CD8-positive, alpha-beta memory T cell (primary cell): ENCODE data around the gene ZNF362. TPM values are rescaled to one million over a fixed set of nuclear protein-coding genes. Genes with fewer than 3 reads are reported as not detected.

Experiments
- CTCF ChIA-PET: fragments of 350-600 bp; sonication (Branson Sonifier 250); formaldehyde crosslinking; loops from one replicate; lab custom pipeline; 2021; ENCODE audit warnings: antibody characterized with exemption; lab: Charles Lee
- POLR2A ChIA-PET: fragments of 350-600 bp; sonication (Branson Sonifier 250); formaldehyde crosslinking; loops from one replicate; lab custom pipeline; 2021; ENCODE audit warnings: antibody characterized with exemption; lab: Charles Lee
- DNase-seq, 5 donors: peaks; one replicate each; pipeline versions ENCODE4 v3.0.0 to v3.0.0-alpha.2; 2020 to 2022; ENCODE audit warnings: mixed read lengths in 1 of 5
- H3K27ac ChIP-seq: one replicate; pipeline ENCODE4 v1.7.0; 2013; ENCODE audit warnings: low read depth, mild to moderate bottlenecking, low read length, moderate library complexity
- H3K27me3 ChIP-seq: 2 replicates; pipeline ENCODE4 v1.7.0; 2013; ENCODE audit warnings: low read length, mild to moderate bottlenecking; ENCODE audit not compliant: insufficient read depth, poor library complexity, severe bottlenecking
- H3K36me3 ChIP-seq: 2 replicates; pipeline ENCODE4 v1.7.0; 2013; ENCODE audit warnings: mild to moderate bottlenecking, low read length, moderate library complexity; ENCODE audit not compliant: insufficient read depth
- H3K4me1 ChIP-seq: 2 replicates; pipeline ENCODE4 v1.7.0; 2013; ENCODE audit warnings: mild to moderate bottlenecking, low read length, moderate library complexity; ENCODE audit not compliant: insufficient read depth
- H3K4me3 ChIP-seq: 2 replicates; pipeline ENCODE4 v1.7.0; 2013; ENCODE audit warnings: mild to moderate bottlenecking, low read length
- H3K9me3 ChIP-seq: 2 replicates; pipeline ENCODE4 v1.7.0; 2013; ENCODE audit warnings: mild to moderate bottlenecking, low read length
- H3K27ac Mint-ChIP-seq, 8 donors: one replicate each; pipeline ENCODE4 v1.8.0; 2020 to 2021; ENCODE audit warnings: mixed read lengths in 8 of 8, mild to moderate bottlenecking in 6 of 8, inconsistent platforms in 3 of 8, moderate library complexity in 3 of 8
- H3K27me3 Mint-ChIP-seq, 2 donors: one replicate each; pipeline ENCODE4 v1.8.0; 2020 to 2021; ENCODE audit warnings: mixed read lengths in 2 of 2, mild to moderate bottlenecking in 1 of 2, moderate library complexity in 1 of 2
- H3K36me3 Mint-ChIP-seq, 3 donors: one replicate each; pipeline ENCODE4 v1.8.0; 2020 to 2021; ENCODE audit warnings: mixed read lengths in 3 of 3, inconsistent platforms in 1 of 3, mild to moderate bottlenecking in 1 of 3
- H3K4me1 Mint-ChIP-seq, 3 donors: one replicate each; pipeline ENCODE4 v1.8.0; 2020 to 2021; ENCODE audit warnings: mixed read lengths in 3 of 3, inconsistent platforms in 1 of 3, mild to moderate bottlenecking in 1 of 3
- H3K4me3 Mint-ChIP-seq, 7 donors: one replicate each; pipeline ENCODE4 v1.8.0; 2020 to 2021; ENCODE audit warnings: mixed read lengths in 7 of 7, mild to moderate bottlenecking in 6 of 7, moderate library complexity in 4 of 7, inconsistent platforms in 2 of 7
- H3K9me3 Mint-ChIP-seq, 5 donors: one replicate each; pipeline ENCODE4 v1.8.0; 2020 to 2022; ENCODE audit warnings: mixed read lengths in 5 of 5, mild to moderate bottlenecking in 3 of 5, moderate library complexity in 2 of 5, inconsistent platforms in 1 of 5
- polyA plus RNA-seq: library from polyadenylated mRNA; unstranded; fragments of 300-500 nt; fragmentation: Illumina TruSeq; gene quantifications from one replicate; pipeline ENCODE4 v1.2.3, GENCODE V29; 2021
- total RNA-seq, 2 experiments: library from RNA; stranded (reverse); gene quantifications; one replicate each; pipeline ENCODE4 v1.2.3, GENCODE V29; 2021

Gene ZNF362
- total and polyA plus RNA-seq, 3 experiments from 2014 or later, result 8.5 to 26.4 (median 9.9) TPM

GRCh38 chr1:33275195-33275594 lies 18.9 kb downstream of the ZNF362 start:
- Histone ChIP-seq H3K27ac (no peak overlapping the region), H3K9me3 (no peaks in the 10 kb centered on the region), H3K4me3 (no peak overlapping the region), H3K36me3 (no peaks in the 10 kb centered on the region), H3K27me3 (no peaks in the 10 kb centered on the region), H3K4me1 (peaks cover 24% of the 10 kb centered on the region)
- Mint-ChIP-seq H3K36me3 (peaks cover 0 to 36% (median 5%) of the 10 kb centered on the region in 3 donors), H3K4me1 (peaks cover 31 to 35% (median 31%) of the 10 kb centered on the region in 3 donors), H3K4me3 (no peak overlapping the region), H3K9me3 (no peaks in the 10 kb centered on the region), H3K27me3 (no peaks in the 10 kb centered on the region), H3K27ac (peak overlapping the region in 5 of 8 donors; percentile 1 to 85 (median 20))
- DNase-seq, result no peak
- POLR2A ChIA-PET, result no interaction called here
- CTCF ChIA-PET, result no interaction called here

- H3K27me3 ChIP-seq, result no peaks in the 10 kb centered on the region
- Mint-ChIP-seq H3K4me3 (no peak overlapping the region), H3K27me3 (no peaks in the 10 kb centered on the region), H3K9me3 (no peaks in the 10 kb centered on the region), H3K36me3 (peaks cover 0 to 35% (median 5%) of the 10 kb centered on the region in 3 donors), H3K4me1 (peaks cover 31 to 35% (median 31%) of the 10 kb centered on the region in 3 donors), H3K27ac (peak overlapping the region in 1 of 8 donors; percentile 17)
- H3K36me3 ChIP-seq, result no peaks in the 10 kb centered on the region
- no peak overlapping the region for H3K4me3 ChIP-seq
- no peaks in the 10 kb centered on the region for H3K9me3 ChIP-seq
- ChIA-PET POLR2A (no interaction called here), CTCF (no interaction called here)
- H3K27ac ChIP-seq, result no peak overlapping the region
- H3K4me1 ChIP-seq, result peaks cover 24% of the 10 kb centered on the region
- DNase-seq, result no peak
Observed at GRCh38 chr1:33275706-33276572, 19.6 kb downstream of the ZNF362 start.

DNA sequence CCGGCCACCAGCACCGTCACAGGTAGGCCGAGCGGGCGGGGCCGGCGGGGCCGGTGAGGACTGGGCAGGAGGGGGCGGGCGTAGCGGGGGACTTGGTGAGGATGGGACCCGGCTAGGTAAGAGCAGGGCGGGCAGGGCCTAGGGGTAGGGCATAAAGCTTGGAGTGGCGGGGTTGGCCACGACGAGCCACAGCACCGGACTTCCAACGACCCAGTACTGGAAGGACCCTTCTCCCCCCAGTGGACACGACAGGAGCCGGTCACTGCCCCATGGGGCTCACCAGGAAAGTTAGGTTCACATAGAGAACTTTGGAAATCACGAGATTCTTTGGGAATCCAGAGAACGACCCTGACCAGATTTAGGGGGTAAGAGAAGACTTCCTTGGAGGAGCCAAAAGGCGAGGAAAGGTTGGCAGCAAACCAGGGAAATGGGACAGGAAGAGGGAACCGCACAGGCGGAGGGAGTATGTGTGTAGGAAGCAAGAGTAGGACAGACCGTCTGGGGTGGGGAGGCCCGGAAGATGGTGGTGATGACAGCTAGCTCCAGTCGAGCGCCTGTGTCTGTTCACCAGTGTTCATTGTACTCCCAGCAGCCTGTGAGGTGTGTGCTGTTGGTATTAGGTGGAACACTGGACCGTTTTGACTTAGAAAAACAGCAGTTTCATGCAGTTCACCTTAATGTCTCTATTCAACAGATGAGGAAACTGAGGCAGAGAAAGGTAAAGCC lies 20.4 kb downstream of the ZNF362 start:
- no peaks in the 10 kb centered on the region for H3K27me3 ChIP-seq
- no peaks in the 10 kb centered on the region for H3K27me3 Mint-ChIP-seq
- no peak overlapping the region for H3K27ac Mint-ChIP-seq
- peaks cover 24% of the 10 kb centered on the region for H3K4me1 ChIP-seq
- H3K36me3 ChIP-seq, result peaks cover 1% of the 10 kb centered on the region
- no peak for DNase-seq
- H3K27ac ChIP-seq, result no peak overlapping the region
- ChIA-PET CTCF (interaction anchor here (1.8 kb wide), 1 partner anchor 19 kb away, joined by 5 read pairs; no protein-coding TSS in a partner anchor), POLR2A (no interaction called here)
- peak overlapping the region in 1 of 7 donors; percentile 2 for H3K4me3 Mint-ChIP-seq
- H3K36me3 Mint-ChIP-seq, result peaks cover 2 to 41% (median 8%) of the 10 kb centered on the region in 3 donors
- no peak overlapping the region for H3K4me3 ChIP-seq
- no peaks in the 10 kb centered on the region for H3K9me3 ChIP-seq
- peaks cover 26 to 27% (median 26%) of the 10 kb centered on the region in 3 donors for H3K4me1 Mint-ChIP-seq
- H3K9me3 Mint-ChIP-seq, result no peaks in the 10 kb centered on the region

GRCh38 chr1:33277488-33278084 lies 21.3 kb downstream of the ZNF362 start:
- Mint-ChIP-seq H3K27me3 (no peaks in the 10 kb centered on the region), H3K4me1 (peaks cover 18 to 20% (median 19%) of the 10 kb centered on the region in 3 donors), H3K36me3 (peaks cover 5 to 49% (median 12%) of the 10 kb centered on the region in 3 donors), H3K9me3 (no peaks in the 10 kb centered on the region), H3K27ac (peak overlapping the region in 1 of 8 donors; percentile 57), H3K4me3 (no peak overlapping the region)
- H3K27me3 ChIP-seq, result no peaks in the 10 kb centered on the region
- H3K27ac ChIP-seq, result no peak overlapping the region
- CTCF ChIA-PET, result interaction anchor here (1.8 kb wide), 1 partner anchor 18 kb away, joined by 5 read pairs; no protein-coding TSS in a partner anchor
- no peaks in the 10 kb centered on the region for H3K9me3 ChIP-seq
- no peak overlapping the region for H3K4me3 ChIP-seq
- peaks cover 16% of the 10 kb centered on the region for H3K4me1 ChIP-seq
- H3K36me3 ChIP-seq, result peaks cover 5% of the 10 kb centered on the region
- POLR2A ChIA-PET, result no interaction called here
- no peak for DNase-seq

GRCh38 chr1:33280091-33280661 lies 23.9 kb downstream of the ZNF362 start:
- CTCF ChIA-PET, result no interaction called here
- no peak overlapping the region for H3K27ac Mint-ChIP-seq
- no peak overlapping the region for H3K4me3 Mint-ChIP-seq
- POLR2A ChIA-PET, result no interaction called here
- peaks cover 5% of the 10 kb centered on the region for H3K36me3 ChIP-seq
- H3K9me3 ChIP-seq, result no peaks in the 10 kb centered on the region
- no peaks in the 10 kb centered on the region for H3K27me3 Mint-ChIP-seq
- no peaks in the 10 kb centered on the region for H3K4me1 ChIP-seq
- no peaks in the 10 kb centered on the region for H3K4me1 Mint-ChIP-seq
- no peaks in the 10 kb centered on the region for H3K9me3 Mint-ChIP-seq
- DNase-seq, result no peak
- no peaks in the 10 kb centered on the region for H3K27me3 ChIP-seq
- no peak overlapping the region for H3K4me3 ChIP-seq
- peaks cover 5 to 68% (median 19%) of the 10 kb centered on the region in 3 donors for H3K36me3 Mint-ChIP-seq
- H3K27ac ChIP-seq, result no peak overlapping the region

DNA sequence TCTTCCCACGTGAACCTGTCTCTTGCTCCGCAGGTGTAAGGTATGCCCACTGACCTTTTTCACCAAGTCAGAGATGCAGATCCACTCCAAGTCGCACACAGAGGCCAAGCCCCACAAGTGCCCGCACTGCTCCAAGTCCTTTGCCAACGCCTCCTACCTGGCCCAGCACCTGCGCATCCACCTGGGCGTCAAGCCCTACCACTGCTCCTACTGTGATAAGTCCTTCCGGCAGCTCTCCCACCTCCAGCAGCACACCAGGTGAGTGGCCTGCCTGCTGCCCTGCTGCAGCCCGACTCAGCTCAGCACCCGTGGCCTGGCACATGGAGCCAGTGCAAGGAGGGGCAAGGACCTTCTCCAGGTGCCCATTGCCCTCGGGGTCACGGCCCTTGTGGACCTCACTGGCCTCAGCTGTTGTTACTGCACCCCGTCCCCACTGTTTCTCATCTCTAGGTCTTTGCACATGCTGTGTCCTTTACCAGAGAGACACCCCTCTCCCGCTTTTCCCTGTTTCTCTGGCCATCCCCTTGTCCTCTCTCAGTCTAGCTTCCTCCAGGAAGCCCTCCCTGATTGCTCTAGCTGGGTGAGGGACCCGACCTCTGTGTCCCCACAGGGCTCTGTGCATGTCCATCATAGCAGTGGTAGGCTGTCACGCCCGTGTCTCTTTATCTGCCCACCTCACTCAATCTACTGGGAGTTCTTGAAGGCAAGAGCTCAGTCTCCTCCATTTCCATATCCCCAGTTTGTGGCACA lies 25.4 kb downstream of the ZNF362 start:
- H3K9me3 Mint-ChIP-seq, result no peaks in the 10 kb centered on the region
- CTCF ChIA-PET, result no interaction called here
- no peak for DNase-seq
- no peak overlapping the region for H3K4me3 ChIP-seq
- H3K27ac ChIP-seq, result no peak overlapping the region
- POLR2A ChIA-PET, result no interaction called here
- H3K27me3 Mint-ChIP-seq, result no peaks in the 10 kb centered on the region
- H3K36me3 ChIP-seq, result peaks cover 5% of the 10 kb centered on the region
- no peaks in the 10 kb centered on the region for H3K4me1 Mint-ChIP-seq
- H3K9me3 ChIP-seq, result no peaks in the 10 kb centered on the region
- no peak overlapping the region for H3K4me3 Mint-ChIP-seq
- peak overlapping the region in 1 of 8 donors; percentile 45 for H3K27ac Mint-ChIP-seq
- no peaks in the 10 kb centered on the region for H3K27me3 ChIP-seq
- H3K4me1 ChIP-seq, result no peaks in the 10 kb centered on the region
- peaks cover 5 to 71% (median 19%) of the 10 kb centered on the region in 3 donors for H3K36me3 Mint-ChIP-seq

- H3K9me3 Mint-ChIP-seq, result no peaks in the 10 kb centered on the region
- POLR2A ChIA-PET, result no interaction called here
- no peaks in the 10 kb centered on the region for H3K4me1 Mint-ChIP-seq
- H3K36me3 Mint-ChIP-seq, result peaks cover 5 to 70% (median 17%) of the 10 kb centered on the region in 3 donors
- H3K9me3 ChIP-seq, result no peaks in the 10 kb centered on the region
- CTCF ChIA-PET, result interaction anchor here (1.3 kb wide), 1 partner anchor 13 kb away, joined by 3 read pairs; no protein-coding TSS in a partner anchor
- H3K27ac Mint-ChIP-seq, result peak overlapping the region in 1 of 8 donors; percentile 10
- H3K27me3 Mint-ChIP-seq, result no peaks in the 10 kb centered on the region
- H3K27ac ChIP-seq, result no peak overlapping the region
- H3K27me3 ChIP-seq, result no peaks in the 10 kb centered on the region
- no peaks in the 10 kb centered on the region for H3K4me1 ChIP-seq
- no peak overlapping the region for H3K4me3 Mint-ChIP-seq
- peaks cover 5% of the 10 kb centered on the region for H3K36me3 ChIP-seq
- DNase-seq, result no peak
- H3K4me3 ChIP-seq, result no peak overlapping the region
Observed at GRCh38 chr1:33282791-33283190, 26.5 kb downstream of the ZNF362 start.
